GM13976 (cell line): ENCODE measurements around the gene EME2.

Experiments
- DNase-seq: peaks from one replicate; pipeline ENCODE4 v3.0.0; 2012; ENCODE audit warnings: low spot score
- CTCF ChIP-seq: IDR thresholded peaks from 2 replicates; pipeline ENCODE4 v1.5.1; 2012; ENCODE audit warnings: borderline replicate concordance, mild to moderate bottlenecking; ENCODE audit not compliant: insufficient read depth; ENCODE audit errors: extremely low read depth, missing control alignments, control extremely low read depth
- in situ Hi-C: fragments of 300-500 bp; cut with MboI; formaldehyde crosslinking; loops from one replicate; pipeline ENCODE4 v1.12.0; 2022; ENCODE audit warnings: low sequenced_read_pairs, mixed read lengths, inconsistent platforms; ENCODE audit not compliant: unreplicated experiment

The EME2 gene

GRCh38 chr16:1745181-1745899 is 27.3 kb upstream of the EME2 start:
- in situ Hi-C loops: no loop called here
- DNase-seq: no peak
- TF ChIP-seq CTCF: no peak

DNA sequence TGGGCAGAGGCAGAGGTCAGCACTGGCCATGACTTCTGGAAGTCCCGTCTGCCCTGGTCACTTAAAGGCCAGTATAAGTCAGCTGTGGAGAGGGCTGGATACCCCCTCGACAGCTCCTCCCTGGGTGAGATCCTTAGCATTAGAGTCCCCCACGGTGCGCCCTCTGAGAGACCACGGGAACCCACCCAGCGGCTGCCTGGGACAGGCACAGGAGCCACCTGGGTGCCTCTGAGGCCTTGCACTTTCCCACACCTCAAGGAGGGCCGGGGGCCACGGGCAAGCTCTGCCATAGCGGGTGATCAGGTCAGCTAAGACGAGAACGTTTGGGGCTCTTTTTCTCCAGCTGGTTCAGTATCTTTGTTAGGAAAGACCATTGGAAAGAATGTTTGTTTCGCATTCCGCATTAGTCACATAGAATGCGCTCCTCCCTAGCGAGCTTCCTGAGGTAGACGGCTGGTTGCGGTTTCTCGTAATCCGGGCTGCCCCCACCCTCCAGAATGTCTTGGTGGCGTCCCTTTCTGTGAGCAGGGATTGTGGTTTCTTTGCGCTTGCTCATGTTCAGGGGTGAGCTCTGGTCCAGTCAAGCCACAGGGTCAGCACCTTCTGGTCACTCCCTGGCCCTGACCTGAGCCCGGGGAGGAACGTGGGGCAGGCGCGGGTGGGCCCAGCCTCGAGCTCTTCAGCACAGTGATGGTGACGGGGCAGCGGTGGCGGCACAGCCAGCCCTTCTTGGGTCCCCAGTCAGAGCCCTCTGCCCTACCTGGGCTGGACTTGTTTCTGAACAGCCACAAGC is 26.5 kb upstream of the EME2 start:
- no peak for DNase-seq
- TF ChIP-seq CTCF: no peak
- in situ Hi-C loops: no loop called here

DNA sequence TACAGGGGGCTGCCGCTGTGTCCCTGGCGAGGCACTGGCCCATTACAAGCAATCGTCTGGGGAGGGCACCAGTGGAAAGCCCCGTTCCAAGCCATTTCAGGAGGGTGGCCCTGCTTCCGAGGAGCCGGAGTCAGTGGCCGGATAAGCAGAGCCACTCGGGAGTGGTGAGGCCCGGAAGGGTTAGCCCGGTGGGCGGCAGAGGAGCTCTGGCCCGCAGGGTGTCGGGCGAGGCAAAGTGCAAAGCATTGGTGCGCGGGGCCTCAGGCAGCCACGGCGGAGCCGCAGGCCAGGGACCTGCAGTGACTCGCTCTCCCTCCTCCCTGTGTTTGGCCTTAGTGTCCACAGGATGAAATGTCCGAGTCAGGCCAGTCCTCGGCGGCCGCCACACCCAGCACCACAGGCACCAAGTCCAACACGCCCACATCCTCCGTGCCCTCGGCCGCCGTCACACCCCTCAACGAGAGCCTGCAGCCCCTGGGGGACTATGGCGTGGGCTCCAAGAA is 25.9 kb upstream of the EME2 start:
- no peak for DNase-seq
- TF ChIP-seq CTCF: no peak
- in situ Hi-C loops: no loop called here

DNA sequence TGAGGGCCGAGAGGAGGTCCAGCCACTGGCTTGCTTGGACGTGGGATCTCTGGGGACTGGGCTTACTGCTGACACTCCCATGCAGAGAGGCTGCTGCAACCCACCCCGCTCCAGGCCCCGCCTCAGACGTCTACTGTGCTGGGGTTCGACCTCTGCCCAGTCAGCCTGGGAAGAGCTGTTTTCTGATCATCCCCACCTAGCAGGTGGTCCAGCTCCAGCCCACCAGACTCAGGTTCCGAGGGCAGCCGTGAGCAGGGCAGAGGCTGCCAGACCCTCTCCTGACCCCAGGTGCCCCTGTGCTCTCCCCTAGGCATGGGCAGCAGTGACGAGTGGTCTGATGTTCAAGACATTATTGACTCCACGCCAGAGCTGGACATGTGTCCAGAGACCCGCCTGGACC is 24.7 kb upstream of the EME2 start:
- in situ Hi-C loops: no loop called here
- TF ChIP-seq CTCF: no peak
- DNase-seq: no peak

GRCh38 chr16:1749152-1750117 is 23.2 kb upstream of the EME2 start:
- TF ChIP-seq CTCF: no peak
- in situ Hi-C loops: no loop called here
- DNase-seq: no peak

GRCh38 chr16:1751946-1752345 is 20.7 kb upstream of the EME2 start:
- no peak for TF ChIP-seq CTCF
- no peak for DNase-seq
- in situ Hi-C loops: no loop called here
